Measurements from ENCODE around the gene CBX3. TPM values are rescaled to one million over a fixed set of nuclear protein-coding genes. Genes with fewer than 3 reads are reported as not detected.

The CBX3 gene
- total and polyA plus RNA-seq, 4 donors = 74.8 to 143 (median 84.8) TPM

DNA sequence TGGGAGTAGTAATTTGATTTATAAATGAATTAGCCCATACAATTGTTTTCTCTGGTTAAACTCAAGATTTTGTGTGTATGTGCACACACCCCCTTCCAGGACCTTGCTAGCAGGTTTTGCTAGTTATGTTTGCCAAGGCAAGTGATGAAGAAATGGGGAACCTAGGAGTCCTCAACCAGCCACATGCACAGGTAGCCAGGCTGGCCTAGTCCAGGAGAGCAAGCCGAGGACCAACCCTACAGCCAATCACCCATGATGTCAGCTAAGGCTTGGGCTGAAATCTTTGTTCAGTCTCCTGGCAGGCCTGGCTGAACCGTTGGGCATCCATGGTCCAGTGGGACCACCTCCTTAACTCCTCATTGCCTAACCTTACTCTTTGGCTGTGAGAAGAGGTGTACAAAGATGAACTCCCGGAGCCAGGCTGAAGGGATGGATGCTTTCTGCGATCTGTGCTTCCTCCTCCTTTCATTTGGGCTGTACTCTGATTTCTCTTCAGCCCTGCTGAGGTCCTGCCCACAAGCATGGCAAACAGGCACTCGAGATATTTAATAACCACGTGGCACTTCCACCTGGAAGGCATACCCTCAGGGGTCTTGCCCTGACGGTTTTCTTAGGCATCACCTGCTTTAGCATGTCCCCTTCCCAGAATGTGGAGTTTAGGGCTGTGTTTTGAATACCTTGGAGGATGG is 23.1 kb upstream of the CBX3 start:
- peak; percentile 33 for ATAC-seq (ENCODE audit: low FRiP score)
- 75 to 79% methylated on average over 7 of the region's 7 CpGs for WGBS, 2 donors
- Histone ChIP-seq H3K4me3 (ENCODE audit: low read length in 2 of 2) (no peak overlapping the region), H3K36me3 (ENCODE audit: control insufficient read depth in 1 of 2, insufficient read depth in 2 of 2, low read length in 1 of 2) (no peaks in the 10 kb centered on the region), H3K27ac (ENCODE audit: low read depth in 1 of 2, low read length in 2 of 2) (no peak overlapping the region), H3K9me3 (ENCODE audit: control insufficient read depth, low read length) (no peaks in the 10 kb centered on the region), H3K4me1 (ENCODE audit: control insufficient read depth in 1 of 2, insufficient read depth in 2 of 2, low read length in 2 of 2) (no peaks in the 10 kb centered on the region), H3K27me3 (ENCODE audit: control insufficient read depth in 1 of 2, insufficient read depth in 2 of 2, low read length in 1 of 2) (no peaks in the 10 kb centered on the region)
- no peak for DNase-seq
- intact Hi-C loops (cut with DNase I) = no loop called here

DNA sequence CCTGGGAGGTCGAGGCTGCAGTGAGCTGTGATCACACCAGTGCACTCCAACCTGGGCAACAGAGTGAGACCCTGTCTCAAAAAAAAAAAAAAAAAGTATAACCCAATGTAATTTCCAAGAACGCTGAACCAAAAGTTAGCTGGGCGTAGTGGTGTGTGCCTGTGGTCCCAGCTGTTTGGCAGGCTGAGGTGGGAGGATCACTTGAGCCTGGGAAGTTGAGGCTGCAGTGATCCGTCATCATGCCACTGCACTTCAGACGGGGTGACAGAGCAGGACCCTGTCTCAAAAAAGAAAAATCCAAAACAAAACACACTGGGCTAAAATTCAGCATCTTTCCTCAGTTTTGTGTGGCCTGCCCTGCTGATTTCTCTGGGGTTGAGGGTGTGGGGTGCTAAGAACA is 22.1 kb upstream of the CBX3 start:
- Histone ChIP-seq H3K36me3 (ENCODE audit: control insufficient read depth in 1 of 2, insufficient read depth in 2 of 2, low read length in 1 of 2) (no peaks in the 10 kb centered on the region), H3K9me3 (ENCODE audit: control insufficient read depth, low read length) (no peaks in the 10 kb centered on the region), H3K27ac (ENCODE audit: low read depth in 1 of 2, low read length in 2 of 2) (no peak overlapping the region), H3K4me1 (ENCODE audit: control insufficient read depth in 1 of 2, insufficient read depth in 2 of 2, low read length in 2 of 2) (no peaks in the 10 kb centered on the region), H3K27me3 (ENCODE audit: control insufficient read depth in 1 of 2, insufficient read depth in 2 of 2, low read length in 1 of 2) (no peaks in the 10 kb centered on the region), H3K4me3 (ENCODE audit: low read length in 2 of 2) (no peak overlapping the region)
- no peak for DNase-seq
- 43 to 51% methylated on average over 5 of the region's 5 CpGs for WGBS, 2 donors
- intact Hi-C loops (cut with DNase I) = no loop called here
- no peak for ATAC-seq (ENCODE audit: low FRiP score)

DNA sequence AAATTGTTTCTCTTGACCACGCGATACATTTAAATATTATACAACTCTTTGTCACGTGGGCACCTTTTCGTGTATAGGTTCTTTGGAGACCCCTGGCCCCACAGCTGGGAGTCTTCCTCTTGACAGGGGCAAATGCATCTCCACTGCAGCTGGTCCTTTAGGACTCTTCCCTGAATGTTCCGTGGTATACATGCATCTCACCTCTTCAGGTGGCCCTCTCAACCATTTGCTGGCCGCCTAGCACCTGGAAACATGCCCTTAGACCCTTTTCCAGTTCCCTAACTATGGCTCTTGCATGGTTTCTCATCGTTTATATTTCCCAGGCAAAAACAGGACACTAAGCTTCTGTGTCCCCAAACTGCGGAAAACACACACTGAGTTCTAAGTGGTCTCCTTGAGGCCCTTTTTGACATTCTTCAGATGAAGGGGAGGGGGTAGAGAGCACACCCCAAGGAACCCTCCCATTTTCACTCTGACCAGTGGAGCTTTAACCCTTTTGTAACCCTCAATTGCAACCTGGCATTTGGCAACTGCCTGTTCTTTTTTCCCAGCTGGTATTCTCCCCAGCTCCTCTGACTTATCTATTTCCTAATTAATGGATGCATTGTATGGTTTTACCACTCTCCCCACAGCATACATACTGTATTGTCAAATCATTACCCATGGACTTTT is 21.6 kb upstream of the CBX3 start:
- no peaks in the 10 kb centered on the region for H3K9me3 ChIP-seq (ENCODE audit: control insufficient read depth, low read length)
- ATAC-seq (ENCODE audit: low FRiP score) = no peak
- no peaks in the 10 kb centered on the region for H3K27me3 ChIP-seq (ENCODE audit: control insufficient read depth in 1 of 2, insufficient read depth in 2 of 2, low read length in 1 of 2)
- intact Hi-C loops (cut with DNase I) = no loop called here
- no peak for DNase-seq
- H3K4me1 ChIP-seq (ENCODE audit: control insufficient read depth in 1 of 2, insufficient read depth in 2 of 2, low read length in 2 of 2) = no peaks in the 10 kb centered on the region
- WGBS, 2 donors = 36 to 44% methylated on average over 8 of the region's 8 CpGs
- H3K27ac ChIP-seq (ENCODE audit: low read depth in 1 of 2, low read length in 2 of 2) = no peak overlapping the region
- H3K4me3 ChIP-seq (ENCODE audit: low read length in 2 of 2) = no peak overlapping the region
- no peaks in the 10 kb centered on the region for H3K36me3 ChIP-seq (ENCODE audit: control insufficient read depth in 1 of 2, insufficient read depth in 2 of 2, low read length in 1 of 2)

DNA sequence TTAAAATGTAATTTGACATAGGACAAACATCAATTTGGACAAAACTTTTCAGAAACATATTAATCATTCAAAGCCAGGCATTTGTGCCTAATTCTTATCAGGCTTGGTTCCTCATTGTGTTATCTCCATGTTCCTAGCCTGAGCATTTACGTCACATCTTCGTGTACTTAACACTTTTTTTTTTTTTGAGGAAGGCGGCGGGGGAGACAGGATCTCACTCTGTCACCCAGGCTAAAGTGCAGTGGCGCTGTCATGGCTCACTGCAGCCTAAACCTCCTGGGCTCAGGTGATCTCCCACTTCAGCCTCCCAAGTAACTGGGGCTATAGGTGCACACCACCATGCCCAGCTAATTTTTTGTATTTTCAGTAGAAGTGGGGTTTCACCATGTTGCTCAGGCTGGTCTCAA is 20.8 kb upstream of the CBX3 start:
- ATAC-seq (ENCODE audit: low FRiP score) = no peak

DNA sequence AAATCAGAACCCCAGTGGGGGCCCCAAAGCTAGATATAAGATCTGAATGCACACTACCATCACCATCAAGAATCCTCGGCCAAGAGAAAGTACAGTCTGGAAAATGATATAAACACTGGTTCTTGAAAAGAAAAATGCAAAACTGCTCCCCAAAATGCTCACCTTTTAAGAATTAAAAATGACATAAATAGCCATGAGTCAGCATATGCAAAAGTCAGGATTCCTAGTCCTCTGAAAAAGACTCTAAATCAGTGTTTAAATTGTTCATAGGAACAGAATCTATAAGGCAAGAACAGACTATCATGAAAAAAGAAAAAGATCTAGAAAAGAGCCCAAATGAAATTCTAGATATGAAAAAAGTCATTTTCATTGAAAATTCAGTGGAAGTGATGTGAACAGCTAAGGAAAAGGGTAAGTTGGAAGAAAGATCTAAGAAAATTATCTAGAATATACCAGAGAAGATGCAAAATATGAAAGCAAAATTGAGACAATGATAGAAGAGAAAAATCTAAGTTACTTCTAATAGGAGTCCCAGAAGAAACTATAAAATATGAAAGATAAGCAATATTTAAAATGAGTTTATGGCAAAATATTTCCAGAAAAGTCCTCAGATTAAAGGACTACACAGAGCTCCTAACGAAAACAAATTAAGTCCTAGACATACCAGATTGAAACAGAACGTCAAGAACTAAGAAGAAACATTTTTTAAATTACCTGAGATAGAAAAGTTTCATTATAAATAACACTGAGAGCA is 19.9 kb upstream of the CBX3 start:
- 62 to 66% methylated on average over 3 of the region's 3 CpGs for WGBS, 2 donors
- H3K4me3 ChIP-seq (ENCODE audit: low read length in 2 of 2) = no peak overlapping the region
- H3K36me3 ChIP-seq (ENCODE audit: control insufficient read depth in 1 of 2, insufficient read depth in 2 of 2, low read length in 1 of 2) = no peaks in the 10 kb centered on the region

More for the DNA sequence above, 20.8 kb upstream of the CBX3 start:
- no peak for DNase-seq
- intact Hi-C loops (cut with DNase I) = no loop called here
- Histone ChIP-seq H3K4me1 (ENCODE audit: control insufficient read depth in 1 of 2, insufficient read depth in 2 of 2, low read length in 2 of 2) (no peaks in the 10 kb centered on the region), H3K27me3 (ENCODE audit: control insufficient read depth in 1 of 2, insufficient read depth in 2 of 2, low read length in 1 of 2) (no peaks in the 10 kb centered on the region), H3K4me3 (ENCODE audit: low read length in 2 of 2) (no peak overlapping the region), H3K9me3 (ENCODE audit: control insufficient read depth, low read length) (no peaks in the 10 kb centered on the region), H3K36me3 (ENCODE audit: control insufficient read depth in 1 of 2, insufficient read depth in 2 of 2, low read length in 1 of 2) (no peaks in the 10 kb centered on the region), H3K27ac (ENCODE audit: low read depth in 1 of 2, low read length in 2 of 2) (no peak overlapping the region)
- WGBS, 2 donors = 42 to 52% methylated on average over 5 of the region's 5 CpGs

DNA sequence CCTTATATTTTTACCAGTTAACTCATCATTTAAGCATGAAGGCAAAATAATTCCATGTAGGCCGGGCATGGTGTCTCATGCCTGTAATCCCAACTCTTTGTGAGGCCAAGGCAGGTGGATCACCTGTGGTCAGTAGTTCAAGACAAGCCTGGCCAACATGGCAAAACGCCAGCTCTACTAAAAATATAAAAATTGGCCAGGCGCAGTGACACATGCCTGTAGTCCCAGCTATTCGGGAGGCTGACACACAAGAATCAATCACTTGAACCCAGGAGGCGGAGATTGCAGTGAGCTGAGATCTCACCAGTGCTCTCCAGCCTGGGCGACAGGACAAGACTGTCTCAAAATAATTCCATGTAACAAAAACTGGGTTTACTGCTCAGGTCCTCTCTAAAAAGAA is 19.3 kb upstream of the CBX3 start:
- 38% methylated on average over 6 of the region's 6 CpGs for WGBS, 2 donors
- no peak for DNase-seq

More for the DNA sequence above, 19.9 kb upstream of the CBX3 start:
- Histone ChIP-seq H3K4me1 (ENCODE audit: control insufficient read depth in 1 of 2, insufficient read depth in 2 of 2, low read length in 2 of 2) (no peaks in the 10 kb centered on the region), H3K9me3 (ENCODE audit: control insufficient read depth, low read length) (no peaks in the 10 kb centered on the region), H3K27ac (ENCODE audit: low read depth in 1 of 2, low read length in 2 of 2) (no peak overlapping the region), H3K27me3 (ENCODE audit: control insufficient read depth in 1 of 2, insufficient read depth in 2 of 2, low read length in 1 of 2) (no peaks in the 10 kb centered on the region)
- intact Hi-C loops (cut with DNase I) = no loop called here
- DNase-seq (no peak), ATAC-seq (ENCODE audit: low FRiP score) (no peak)

DNA sequence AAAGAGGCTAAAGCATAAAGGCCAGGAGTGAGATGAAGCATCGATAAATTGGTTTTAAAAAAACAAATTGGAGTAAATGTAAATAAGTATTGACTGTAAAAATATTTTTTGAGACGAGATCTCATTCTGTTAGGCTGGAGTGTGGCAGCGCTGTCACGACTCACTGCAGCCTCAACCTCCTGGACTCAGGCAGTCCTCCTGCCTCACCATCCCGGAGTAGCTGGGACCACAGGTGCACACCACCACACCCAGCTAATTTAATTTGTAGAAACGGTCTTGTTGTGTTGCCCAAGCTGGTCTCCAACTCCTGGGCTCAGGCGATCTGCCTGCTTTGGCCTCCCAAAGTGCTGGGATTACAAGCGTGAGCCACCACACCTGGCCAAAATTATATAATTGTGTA is 18.8 kb upstream of the CBX3 start:
- DNase-seq (no peak), ATAC-seq (ENCODE audit: low FRiP score) (no peak)
- no peaks in the 10 kb centered on the region for H3K9me3 ChIP-seq (ENCODE audit: control insufficient read depth, low read length)
- H3K4me1 ChIP-seq (ENCODE audit: control insufficient read depth in 1 of 2, insufficient read depth in 2 of 2, low read length in 2 of 2) = no peaks in the 10 kb centered on the region
- H3K36me3 ChIP-seq (ENCODE audit: control insufficient read depth in 1 of 2, insufficient read depth in 2 of 2, low read length in 1 of 2) = peaks cover 0 to 2% of the 10 kb centered on the region in 2 donors
- no peak overlapping the region for H3K4me3 ChIP-seq (ENCODE audit: low read length in 2 of 2)
- WGBS, 2 donors = 81 to 86% methylated on average over 8 of the region's 8 CpGs
- no peak overlapping the region for H3K27ac ChIP-seq (ENCODE audit: low read depth in 1 of 2, low read length in 2 of 2)
- H3K27me3 ChIP-seq (ENCODE audit: control insufficient read depth in 1 of 2, insufficient read depth in 2 of 2, low read length in 1 of 2) = no peaks in the 10 kb centered on the region
- intact Hi-C loops (cut with DNase I) = no loop called here

More for the DNA sequence above, 19.3 kb upstream of the CBX3 start:
- ATAC-seq (ENCODE audit: low FRiP score) = no peak
- Histone ChIP-seq H3K9me3 (ENCODE audit: control insufficient read depth, low read length) (no peaks in the 10 kb centered on the region), H3K4me3 (ENCODE audit: low read length in 2 of 2) (no peak overlapping the region), H3K27me3 (ENCODE audit: control insufficient read depth in 1 of 2, insufficient read depth in 2 of 2, low read length in 1 of 2) (no peaks in the 10 kb centered on the region), H3K4me1 (ENCODE audit: control insufficient read depth in 1 of 2, insufficient read depth in 2 of 2, low read length in 2 of 2) (no peaks in the 10 kb centered on the region), H3K27ac (ENCODE audit: low read depth in 1 of 2, low read length in 2 of 2) (no peak overlapping the region), H3K36me3 (ENCODE audit: control insufficient read depth in 1 of 2, insufficient read depth in 2 of 2, low read length in 1 of 2) (no peaks in the 10 kb centered on the region)
- intact Hi-C loops (cut with DNase I) = no loop called here

DNA sequence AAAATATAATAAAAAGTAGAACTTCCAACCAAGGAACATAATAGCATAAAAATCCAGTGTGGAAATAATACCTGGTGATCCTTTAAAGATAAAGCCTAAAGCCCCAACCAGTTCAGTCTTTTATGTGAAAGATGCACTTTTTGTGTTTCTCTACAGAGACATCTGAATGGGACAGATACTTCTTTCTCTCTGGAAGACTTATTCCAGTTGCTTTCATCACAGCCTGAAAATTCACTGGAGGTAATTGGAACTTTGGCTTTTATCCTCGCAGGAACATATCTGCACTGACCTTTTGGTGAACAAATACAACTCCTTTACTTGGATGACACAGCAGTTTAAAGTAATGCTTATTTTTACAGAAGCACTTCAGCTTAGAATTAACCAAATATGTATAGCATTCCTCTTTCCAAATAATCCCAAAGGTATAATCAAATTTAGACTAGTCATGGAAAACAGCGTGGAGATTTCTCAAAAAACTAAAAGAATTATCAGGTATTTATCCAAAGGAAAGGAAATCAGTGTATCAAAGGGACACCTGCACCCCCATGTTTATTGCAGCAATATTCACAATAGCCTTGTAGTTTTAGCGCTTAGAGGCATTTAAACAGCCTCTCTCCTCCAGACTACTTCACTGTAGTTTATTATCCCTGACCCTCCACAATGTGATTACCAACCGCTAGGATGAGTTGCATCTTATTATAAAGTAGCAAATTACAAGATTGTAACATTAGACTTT is 17.8 kb upstream of the CBX3 start:
- H3K9me3 ChIP-seq (ENCODE audit: control insufficient read depth, low read length) = no peaks in the 10 kb centered on the region
- no peak for DNase-seq
- ATAC-seq (ENCODE audit: low FRiP score) = no peak
- no peaks in the 10 kb centered on the region for H3K27me3 ChIP-seq (ENCODE audit: control insufficient read depth in 1 of 2, insufficient read depth in 2 of 2, low read length in 1 of 2)
- H3K36me3 ChIP-seq (ENCODE audit: control insufficient read depth in 1 of 2, insufficient read depth in 2 of 2, low read length in 1 of 2) = peaks cover 0 to 5% of the 10 kb centered on the region in 2 donors
- H3K4me1 ChIP-seq (ENCODE audit: control insufficient read depth in 1 of 2, insufficient read depth in 2 of 2, low read length in 2 of 2) = no peaks in the 10 kb centered on the region
- WGBS, 2 donors = 66 to 69% methylated on average over 4 of the region's 4 CpGs
- H3K4me3 ChIP-seq (ENCODE audit: low read length in 2 of 2) = no peak overlapping the region
- intact Hi-C loops (cut with DNase I) = no loop called here
- no peak overlapping the region for H3K27ac ChIP-seq (ENCODE audit: low read depth in 1 of 2, low read length in 2 of 2)

All from aorta (tissue), 5 donors.